Measurements from ENCODE around the gene NXF1. TPM values are rescaled to one million over a fixed set of nuclear protein-coding genes. Genes with fewer than 3 reads are reported as not detected.
A peak's percentile ranks its signal among the peaks of the same experiment; 100 is the strongest.

NXF1 gene
- total and polyA plus RNA-seq, 2 of the 13 experiments (the other 11 are each of a cell fraction or from before 2014, with no cell fraction given) = 30.4 to 30.9 TPM

DNA sequence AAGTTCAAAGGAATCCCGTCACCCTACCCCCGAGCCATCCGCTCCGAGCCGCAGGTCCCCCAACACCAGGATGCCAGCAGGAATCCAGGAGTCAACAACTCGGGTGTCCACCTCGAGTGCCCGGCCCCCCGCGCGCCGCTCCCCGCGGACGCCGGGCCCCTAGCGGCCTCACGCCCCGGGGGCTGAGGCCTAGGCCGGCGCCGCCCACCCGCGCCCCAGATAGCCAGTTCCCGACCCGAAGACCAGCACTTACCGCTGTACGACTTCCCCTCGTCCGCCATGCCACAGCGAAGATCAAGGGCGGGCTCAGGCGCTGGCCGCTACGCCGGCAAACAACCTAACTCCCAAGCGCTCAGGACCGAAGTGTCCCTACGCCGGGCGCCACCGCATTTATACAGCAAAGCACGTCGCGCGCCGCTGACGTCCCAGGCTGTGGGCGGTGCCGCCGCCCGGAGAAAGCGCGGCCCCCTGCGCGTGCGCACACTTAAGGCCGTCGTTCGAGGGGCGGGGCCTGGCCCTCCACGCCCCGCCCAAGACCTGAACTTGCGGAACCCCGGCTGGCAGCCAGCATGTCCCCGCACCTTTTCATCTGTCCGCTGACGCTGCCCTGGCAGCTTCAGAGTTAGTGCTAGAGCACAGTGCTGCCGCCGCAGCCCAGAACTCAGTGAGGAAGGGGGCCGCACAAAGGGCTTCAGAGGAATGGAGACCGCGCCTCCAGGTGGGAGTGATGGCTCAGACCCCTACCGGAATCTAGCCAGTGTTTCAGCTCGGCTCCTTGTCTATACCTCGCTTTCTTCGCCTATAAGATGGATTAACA, at the start of gene NXF1 (continued):
- TF ChIP-seq ZNF160 (CRISPR knock-in tag; IDR thresholded peaks at IDR 0.05) (0 out of 2 replicates have a peak, but pooled peaks have one; percentile 59), REST (IDR thresholded peaks at IDR 0.05; ENCODE audit: borderline replicate concordance in 1 of 2, low read depth in 1 of 2, low read length in 2 of 2) (peak in 1 of 2 experiments; percentile 81; a peak in 1 of 4 replicates), KAT8 (CRISPR knock-in tag; IDR thresholded peaks at IDR 0.05) (peak; percentile 95), ZNF510 (CRISPR knock-in tag; IDR thresholded peaks at IDR 0.05; ENCODE audit: low read depth) (no peak), ZNF142 (CRISPR knock-in tag; IDR thresholded peaks at IDR 0.05) (peak; percentile 92), JARID2 (CRISPR knock-in tag; IDR thresholded peaks at IDR 0.05; ENCODE audit: insufficient replicate concordance) (no peak), ZNF816 (CRISPR knock-in tag; IDR thresholded peaks at IDR 0.05; ENCODE audit: borderline replicate concordance) (peak; percentile 93), ZBTB3 (CRISPR knock-in tag; IDR thresholded peaks at IDR 0.05; ENCODE audit: borderline replicate concordance, low read depth) (no peak; the same call in 1 of the 2 replicates), REXO4 (CRISPR knock-in tag; IDR thresholded peaks at IDR 0.05; ENCODE audit: borderline replicate concordance) (no peak), ZNF577 (CRISPR knock-in tag; IDR thresholded peaks at IDR 0.05; ENCODE audit: borderline replicate concordance, low read depth) (no peak), THYN1 (CRISPR knock-in tag; IDR thresholded peaks at IDR 0.05; ENCODE audit: borderline replicate concordance, low read depth) (no peak), SRF (IDR thresholded peaks at IDR 0.05; ENCODE audit: low read depth, low read length) (0 out of 2 replicates have a peak, but pooled peaks have one; percentile 43), ZMYM3 (CRISPR knock-in tag; IDR thresholded peaks at IDR 0.05) (no peak), MED8 (CRISPR knock-in tag; IDR thresholded peaks at IDR 0.05; ENCODE audit: insufficient replicate concordance) (peak; percentile 68)
- TF ChIP-seq, protein P1, sequence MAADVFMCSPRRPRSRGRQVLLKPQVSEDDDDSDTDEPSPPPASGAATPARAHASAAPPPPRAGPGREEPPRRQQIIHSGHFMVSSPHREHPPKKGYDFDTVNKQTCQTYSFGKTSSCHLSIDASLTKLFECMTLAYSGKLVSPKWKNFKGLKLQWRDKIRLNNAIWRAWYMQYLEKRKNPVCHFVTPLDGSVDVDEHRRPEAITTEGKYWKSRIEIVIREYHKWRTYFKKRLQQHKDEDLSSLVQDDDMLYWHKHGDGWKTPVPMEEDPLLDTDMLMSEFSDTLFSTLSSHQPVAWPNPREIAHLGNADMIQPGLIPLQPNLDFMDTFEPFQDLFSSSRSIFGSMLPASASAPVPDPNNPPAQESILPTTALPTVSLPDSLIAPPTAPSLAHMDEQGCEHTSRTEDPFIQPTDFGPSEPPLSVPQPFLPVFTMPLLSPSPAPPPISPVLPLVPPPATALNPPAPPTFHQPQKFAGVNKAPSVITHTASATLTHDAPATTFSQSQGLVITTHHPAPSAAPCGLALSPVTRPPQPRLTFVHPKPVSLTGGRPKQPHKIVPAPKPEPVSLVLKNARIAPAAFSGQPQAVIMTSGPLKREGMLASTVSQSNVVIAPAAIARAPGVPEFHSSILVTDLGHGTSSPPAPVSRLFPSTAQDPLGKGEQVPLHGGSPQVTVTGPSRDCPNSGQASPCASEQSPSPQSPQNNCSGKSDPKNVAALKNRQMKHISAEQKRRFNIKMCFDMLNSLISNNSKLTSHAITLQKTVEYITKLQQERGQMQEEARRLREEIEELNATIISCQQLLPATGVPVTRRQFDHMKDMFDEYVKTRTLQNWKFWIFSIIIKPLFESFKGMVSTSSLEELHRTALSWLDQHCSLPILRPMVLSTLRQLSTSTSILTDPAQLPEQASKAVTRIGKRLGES (CRISPR knock-in tag; IDR thresholded peaks at IDR 0.05; ENCODE audit: borderline replicate concordance) = no peak
